KBM-7 (cell line): Measurements from ENCODE around the gene CMYA5.
"Not testable (repeated sequence)": the region's sequence is repeated elsewhere in the genome, so short reads cannot be mapped to it uniquely, and the experiment has no call there.

Experiments used
- DNase-seq: peaks from one replicate; pipeline ENCODE4 v3.0.0-alpha.2; 2015
- in situ Hi-C: fragments of 300-500 bp; cut with MboI; formaldehyde crosslinking; loops from 2 replicates; pipeline ENCODE4 v1.14.3; 2020; ENCODE audit warnings: low sequenced_read_pairs, low pct_unique_long_range_greater_than_20kb, mixed read lengths

CMYA5 gene

GRCh38 chr5:79699763-79700400, 10.2 kb downstream of the CMYA5 start:
- no peak for DNase-seq
- in situ Hi-C loops = no loop called here

DNA sequence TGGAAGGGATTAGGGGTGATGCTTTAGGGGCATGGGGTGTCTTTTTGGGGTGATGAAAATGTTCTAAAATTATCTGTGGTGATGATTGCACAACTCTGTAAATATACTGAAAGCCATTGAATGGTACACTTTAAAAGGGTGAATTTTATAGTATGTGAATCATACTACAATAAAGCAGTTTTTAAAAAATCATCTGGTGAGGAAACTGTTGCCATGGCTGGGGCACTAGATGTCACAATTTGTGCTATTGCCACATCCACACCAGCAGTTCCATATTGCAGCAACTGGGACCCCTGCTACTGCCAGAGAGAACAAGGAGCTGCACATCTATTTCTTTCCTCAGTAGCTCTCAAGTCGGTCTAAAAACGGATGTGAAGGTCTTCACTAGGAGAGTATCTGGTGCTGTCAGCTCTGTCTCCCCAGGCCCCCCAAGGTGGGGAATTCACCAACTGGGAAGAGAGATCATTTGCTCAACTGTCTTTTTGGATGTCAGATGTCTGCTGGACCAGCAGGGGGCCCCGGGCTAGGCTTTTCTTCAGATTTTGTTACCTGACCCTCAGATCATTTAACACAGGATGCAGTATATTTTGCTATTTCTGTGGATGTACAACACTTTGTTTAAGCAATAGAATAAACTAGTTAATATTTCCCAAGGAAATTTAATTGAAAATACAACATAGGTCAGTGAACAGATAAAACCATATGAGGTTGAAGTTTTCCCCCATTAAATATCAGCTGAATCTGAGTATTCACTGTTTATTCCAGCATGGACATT, 13.2 kb downstream of the CMYA5 start:
- DNase-seq = peak; percentile 28
- in situ Hi-C loops = no loop called here

DNA sequence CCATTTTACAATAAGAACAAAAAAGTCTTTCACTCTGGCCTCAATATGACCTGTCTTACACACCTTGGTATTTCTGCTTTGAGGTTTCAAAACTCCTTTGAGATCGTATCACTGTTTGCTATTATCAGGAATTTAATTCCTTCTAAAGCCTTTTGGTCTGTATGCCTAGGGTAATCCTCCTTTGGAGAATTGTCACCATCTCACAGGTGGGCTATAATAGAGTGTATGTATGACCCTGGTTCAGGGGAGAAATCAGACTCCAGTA, 13.7 kb downstream of the CMYA5 start:
- DNase-seq = no peak
- in situ Hi-C loops = no loop called here

GRCh38 chr5:79704553-79704952, 14.9 kb downstream of the CMYA5 start:
- DNase-seq = no peak
- in situ Hi-C loops = no loop called here

GRCh38 chr5:79705632-79706031, 16.0 kb downstream of the CMYA5 start:
- DNase-seq = no peak
- in situ Hi-C loops = no loop called here

DNA sequence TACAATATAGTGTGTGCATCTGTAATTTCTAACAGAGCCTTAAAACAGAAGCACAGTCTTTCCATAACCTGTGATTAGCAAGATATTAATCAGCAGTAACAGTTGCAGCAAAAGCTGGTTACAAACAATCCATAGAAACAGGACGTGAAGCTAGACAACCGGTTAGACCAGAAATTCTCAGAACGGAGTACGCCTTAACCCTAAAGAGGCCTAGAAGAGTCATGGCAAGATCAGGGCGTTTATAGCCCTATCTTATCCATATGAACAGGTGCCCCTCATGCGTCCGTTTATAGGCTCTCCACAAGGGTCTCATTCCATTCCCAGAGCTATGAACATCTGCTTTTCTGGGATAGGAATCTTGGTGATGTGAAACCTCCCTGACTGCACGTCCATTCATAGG, 16.7 kb downstream of the CMYA5 start:
- in situ Hi-C loops, DNase-seq: not testable (repeated sequence)

- DNase-seq = no peak
- in situ Hi-C loops = no loop called here
These were observed 17.9 kb downstream of the CMYA5 start for GRCh38 chr5:79707535-79707934.

DNA sequence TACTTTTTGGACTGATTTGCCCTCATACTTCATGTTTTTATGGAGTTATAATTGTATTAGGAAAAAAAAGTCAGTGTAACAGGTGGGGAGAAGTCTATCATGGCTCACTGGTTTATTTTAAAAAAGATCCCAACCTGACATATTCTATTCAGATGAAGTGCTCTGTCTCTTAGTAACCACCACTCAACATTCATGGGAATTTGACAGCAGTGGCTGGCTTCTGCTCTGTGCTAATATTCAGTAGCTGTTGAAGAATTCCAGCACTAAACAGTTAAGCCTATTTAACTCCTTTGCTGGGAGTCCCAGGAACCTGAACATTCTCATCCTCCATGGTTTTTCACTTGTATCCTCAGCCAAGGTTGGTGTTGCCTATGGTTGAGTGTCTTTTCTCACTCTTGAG, 23.1 kb downstream of the CMYA5 start:
- no peak for DNase-seq
- in situ Hi-C loops = no loop called here

DNA sequence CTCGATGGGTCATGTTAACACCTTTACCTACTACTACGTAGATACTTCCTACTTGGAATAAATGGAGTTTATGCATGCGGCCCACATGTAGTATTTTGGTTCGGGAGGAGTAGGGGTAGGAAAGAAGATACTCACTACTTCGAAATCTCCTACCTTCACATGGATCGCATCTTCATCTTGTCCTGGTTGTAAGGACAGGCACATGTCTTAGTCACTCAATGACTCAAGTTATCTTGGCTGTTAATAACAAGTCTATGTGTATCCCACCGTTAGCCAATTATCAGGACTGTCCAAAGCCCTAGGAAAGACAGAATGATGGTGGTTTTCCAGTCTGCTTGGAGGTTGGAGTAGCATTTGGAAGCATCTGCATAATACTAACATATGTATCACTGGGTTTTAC, 24.1 kb downstream of the CMYA5 start:
- no peak for DNase-seq
- in situ Hi-C loops = no loop called here

GRCh38 chr5:79716839-79717238, 27.2 kb downstream of the CMYA5 start:
- in situ Hi-C loops = no loop called here
- no peak for DNase-seq

DNA sequence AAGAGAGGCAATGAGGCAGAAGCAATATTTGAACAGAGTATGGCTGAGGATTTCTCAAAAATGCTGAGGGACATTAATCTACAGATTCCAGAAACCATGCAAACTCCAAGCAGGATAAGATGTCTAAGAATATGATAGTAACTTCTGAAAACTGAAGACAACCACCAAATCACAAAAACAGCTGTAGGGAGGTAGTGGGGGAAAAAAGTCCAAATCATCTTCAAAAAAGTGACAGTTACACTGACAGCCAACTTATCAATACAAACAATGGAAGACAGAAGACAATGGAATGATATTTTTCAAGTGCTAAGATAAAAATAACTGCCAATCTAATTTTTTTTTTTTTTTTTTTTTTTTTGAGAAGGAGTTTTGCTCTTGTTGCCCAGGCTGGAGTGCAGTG, 30.5 kb downstream of the CMYA5 start:
- DNase-seq = no peak
- in situ Hi-C loops = no loop called here

- DNase-seq = no peak
- in situ Hi-C loops = no loop called here
These were observed 38.1 kb downstream of the CMYA5 start for GRCh38 chr5:79727451-79728355.

- in situ Hi-C loops = no loop called here
- no peak for DNase-seq
These were observed 38.8 kb downstream of the CMYA5 start for GRCh38 chr5:79728396-79728795.

GRCh38 chr5:79729679-79730078, 40.0 kb downstream of the CMYA5 start:
- in situ Hi-C loops = no loop called here
- no peak for DNase-seq

DNA sequence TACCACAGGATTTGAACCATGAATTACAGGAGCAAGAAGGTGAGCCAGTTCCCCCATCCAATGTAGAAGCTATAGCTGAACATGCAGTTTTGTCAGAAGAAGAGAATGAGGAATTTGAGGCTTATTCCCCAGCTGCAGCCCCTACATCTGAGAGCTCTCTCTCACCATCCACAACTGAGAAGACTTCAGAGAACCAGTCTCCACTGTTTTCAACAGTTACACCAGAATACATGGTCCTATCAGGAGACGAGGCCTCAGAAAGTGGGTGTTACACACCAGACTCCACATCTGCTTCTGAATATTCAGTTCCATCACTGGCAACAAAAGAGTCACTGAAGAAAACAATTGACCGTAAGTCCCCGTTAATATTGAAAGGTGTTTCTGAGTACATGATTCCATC, 40.9 kb downstream of the CMYA5 start:
- in situ Hi-C loops = no loop called here
- DNase-seq = no peak

DNA sequence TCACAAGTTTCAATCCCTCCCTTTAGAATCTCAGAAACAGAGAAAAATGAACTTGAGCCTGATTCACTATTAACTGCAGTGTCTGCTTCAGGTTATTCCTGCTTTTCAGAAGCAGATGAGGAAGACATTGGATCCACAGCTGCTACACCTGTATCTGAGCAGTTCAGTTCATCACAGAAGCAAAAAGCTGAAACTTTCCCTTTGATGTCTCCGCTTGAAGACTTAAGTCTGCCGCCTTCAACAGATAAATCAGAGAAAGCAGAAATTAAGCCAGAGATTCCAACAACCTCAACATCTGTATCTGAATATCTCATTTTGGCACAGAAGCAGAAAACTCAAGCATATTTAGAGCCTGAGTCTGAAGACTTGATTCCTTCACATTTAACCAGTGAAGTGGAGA, 42.1 kb downstream of the CMYA5 start:
- in situ Hi-C loops = no loop called here
- no peak for DNase-seq

GRCh38 chr5:79736528-79737514, 47.2 kb downstream of the CMYA5 start:
- DNase-seq = peak; percentile 8
- in situ Hi-C loops = no loop called here

- no peak for DNase-seq
- in situ Hi-C loops = no loop called here
These were observed 48.7 kb downstream of the CMYA5 start for GRCh38 chr5:79738349-79738748.

GRCh38 chr5:79742549-79743136, 53.0 kb downstream of the CMYA5 start:
- in situ Hi-C loops = no loop called here
- DNase-seq = no peak
